ENCODE results near the gene C17orf107. TPM values are rescaled to one million over a fixed set of nuclear protein-coding genes. Genes with fewer than 3 reads are reported as not detected.

The C17orf107 gene
- total and polyA plus RNA-seq, 2 experiments from 2014 or later, result 8.8 to 9.1 TPM

DNA sequence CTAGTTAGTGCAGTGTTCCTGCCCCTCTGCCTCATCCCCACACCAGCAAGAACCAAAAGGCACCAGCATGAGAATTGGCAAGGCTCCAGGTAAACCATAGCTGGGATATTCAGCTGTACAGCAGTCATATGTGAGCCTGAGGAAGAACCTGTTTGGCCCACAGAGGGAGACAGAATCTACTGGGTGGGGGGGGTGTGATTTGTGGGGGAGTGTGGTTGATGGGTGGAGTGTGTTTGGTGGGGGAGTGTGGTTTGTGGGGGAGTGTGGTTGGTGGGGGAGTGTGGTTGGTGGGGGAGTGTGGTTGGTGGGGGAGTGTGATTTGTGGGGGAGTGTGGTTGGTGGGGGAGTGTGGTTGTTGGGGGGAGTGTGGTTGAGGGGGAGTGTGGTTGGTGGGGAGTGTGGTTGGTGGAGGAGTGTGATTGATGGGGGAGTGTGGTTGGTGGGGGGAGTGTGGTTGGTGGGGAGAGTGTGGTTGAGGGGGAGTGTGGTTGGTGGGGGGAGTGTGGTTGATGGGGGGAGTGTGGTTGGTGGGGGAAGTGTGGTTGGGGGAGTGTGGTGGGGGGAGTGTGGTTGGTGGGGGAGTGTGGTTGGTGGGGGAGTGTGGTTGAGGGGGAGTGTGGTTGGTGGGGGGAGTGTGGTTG is 46.6 kb upstream of the C17orf107 start:
- Histone ChIP-seq H3K9me2 (replicated peaks; ENCODE audit: insufficient read depth) (no peaks in the 10 kb centered on the region), H2AFZ (no peak overlapping the region), H3K36me3 (replicated peaks; ENCODE audit: insufficient read depth, low read depth) (no peaks in the 10 kb centered on the region), H3K4me2 (no peak overlapping the region), H3K27me3 (no peaks in the 10 kb centered on the region), H4K20me1 (ENCODE audit: insufficient read depth, poor library complexity, severe bottlenecking) (peaks cover 11% of the 10 kb centered on the region), H3K79me2 (peaks cover 56% of the 10 kb centered on the region), H3K27ac (peak overlapping the region; percentile 67), H3K4me3 (no peak overlapping the region), H3K4me1 (ENCODE audit: insufficient read depth) (peaks cover 38% of the 10 kb centered on the region), H3K9me3 (ENCODE audit: low read depth) (no peaks in the 10 kb centered on the region)
- DNase-seq (ENCODE audit: low spot score), result no peak
- no peak for TF ChIP-seq EZH2phosphoT487 (IDR thresholded peaks at IDR 0.05; ENCODE audit: low read depth, severe bottlenecking, unreplicated experiment)
- no peak for TF ChIP-seq CTCF (IDR thresholded peaks at IDR 0.05; ENCODE audit: poor library complexity)

- DNase-seq (ENCODE audit: low spot score), result no peak
- TF ChIP-seq CTCF (IDR thresholded peaks at IDR 0.05; ENCODE audit: poor library complexity) (no peak), EZH2phosphoT487 (IDR thresholded peaks at IDR 0.05; ENCODE audit: low read depth, severe bottlenecking, unreplicated experiment) (no peak), EZH2 (IDR thresholded peaks at IDR 0.05; ENCODE audit: borderline replicate concordance) (no peak)
- 87% methylated on average over 2 of the region's 2 CpGs for WGBS (ENCODE audit: low lambda C conversion rate, missing lambda C conversion rate)
- Histone ChIP-seq H3K36me3 (replicated peaks; ENCODE audit: insufficient read depth, low read depth) (no peaks in the 10 kb centered on the region), H2AFZ (no peak overlapping the region), H3K9me2 (replicated peaks; ENCODE audit: insufficient read depth) (no peaks in the 10 kb centered on the region), H3K4me2 (no peak overlapping the region), H3K4me3 (no peak overlapping the region), H3K27ac (peak overlapping the region; percentile 78), H3K79me2 (peaks cover 56% of the 10 kb centered on the region), H4K20me1 (ENCODE audit: insufficient read depth, poor library complexity, severe bottlenecking) (peaks cover 11% of the 10 kb centered on the region), H3K4me1 (ENCODE audit: insufficient read depth) (peaks cover 43% of the 10 kb centered on the region), H3K9me3 (ENCODE audit: low read depth) (no peaks in the 10 kb centered on the region), H3K27me3 (no peaks in the 10 kb centered on the region)
Observed at GRCh38 chr17:4853208-4853671, 46.1 kb upstream of the C17orf107 start.

DNA sequence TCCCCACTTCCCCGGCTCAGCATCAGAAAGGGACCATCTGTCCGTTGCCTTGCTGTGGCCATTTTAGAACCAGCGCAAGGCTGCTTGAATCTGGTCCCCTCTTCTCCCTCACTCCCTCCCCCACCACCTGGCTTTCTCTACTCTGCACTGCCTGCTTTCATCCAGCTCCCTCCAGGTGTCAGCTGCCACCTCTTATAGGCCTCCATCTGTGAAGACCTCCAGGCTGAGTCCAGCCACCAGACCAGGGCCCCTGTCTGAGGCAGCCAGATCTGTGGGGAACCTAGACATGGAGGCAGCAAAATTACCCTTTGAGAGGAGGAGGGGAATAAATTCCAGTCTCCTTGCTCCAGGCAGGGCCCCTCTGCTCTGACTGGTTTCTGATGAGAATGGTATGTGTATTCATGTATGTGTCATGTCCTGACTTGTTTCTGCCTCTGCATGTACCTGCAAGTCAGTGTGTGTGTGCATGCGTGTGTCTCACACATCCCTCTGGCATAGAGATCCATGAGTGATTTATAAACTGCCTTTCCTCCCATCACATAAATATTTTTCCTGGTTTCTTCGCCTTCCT is 45.1 kb upstream of the C17orf107 start:
- WGBS (ENCODE audit: low lambda C conversion rate, missing lambda C conversion rate), result 86% methylated on average over 5 of the region's 5 CpGs
- Histone ChIP-seq H3K36me3 (replicated peaks; ENCODE audit: insufficient read depth, low read depth) (no peaks in the 10 kb centered on the region), H2AFZ (no peak overlapping the region), H3K4me2 (no peak overlapping the region), H3K27ac (peak overlapping the region; percentile 78), H3K4me1 (ENCODE audit: insufficient read depth) (peaks cover 44% of the 10 kb centered on the region), H3K79me2 (peaks cover 56% of the 10 kb centered on the region), H3K9me3 (ENCODE audit: low read depth) (no peaks in the 10 kb centered on the region), H3K9me2 (replicated peaks; ENCODE audit: insufficient read depth) (no peaks in the 10 kb centered on the region), H3K4me3 (no peak overlapping the region), H3K27me3 (no peaks in the 10 kb centered on the region), H4K20me1 (ENCODE audit: insufficient read depth, poor library complexity, severe bottlenecking) (peaks cover 6% of the 10 kb centered on the region)
- DNase-seq (ENCODE audit: low spot score), result peak; percentile 41
- TF ChIP-seq EZH2 (IDR thresholded peaks at IDR 0.05; ENCODE audit: borderline replicate concordance), result no peak
- TF ChIP-seq CTCF (IDR thresholded peaks at IDR 0.05; ENCODE audit: poor library complexity), result no peak
- TF ChIP-seq EZH2phosphoT487 (IDR thresholded peaks at IDR 0.05; ENCODE audit: low read depth, severe bottlenecking, unreplicated experiment), result no peak

Measured in hepatocyte (in vitro differentiated cells).